Fibroblast of the aortic adventitia (primary cell): Measurements from ENCODE around the gene GPBP1L1. TPM values are rescaled to one million over a fixed set of nuclear protein-coding genes. Genes with fewer than 3 reads are reported as not detected.

Experiments
- DNase-seq: peaks from one replicate; pipeline ENCODE4 v3.0.0-alpha.2; 2010; ENCODE audit warnings: low read depth
- H3K4me3 ChIP-seq: 2 replicates; pipeline ENCODE4 v1.5.1; 2011; ENCODE audit warnings: low read depth, mild to moderate bottlenecking, control low read depth, low read length, moderate library complexity
- CTCF ChIP-seq: IDR thresholded peaks from 2 replicates; pipeline ENCODE4 v1.5.1; 2011; ENCODE audit warnings: mild to moderate bottlenecking, low read length, control low read depth, inconsistent platforms; ENCODE audit not compliant: insufficient read depth
- small RNA-seq: library from RNA; depleted of rRNA; stranded (forward); fragments of <200 nt; gene quantifications from one replicate; pipeline ENCODE3, GENCODE V24; 2012
- total RNA-seq: library from RNA; depleted of rRNA; stranded (reverse); fragments of >200 nt; gene quantifications from 2 replicates; pipeline ENCODE4 v1.2.3, GENCODE V29; 2012; ENCODE audit warnings: low replicate concordance

Gene GPBP1L1
- total RNA-seq, 1 donor, result 119 TPM

DNA sequence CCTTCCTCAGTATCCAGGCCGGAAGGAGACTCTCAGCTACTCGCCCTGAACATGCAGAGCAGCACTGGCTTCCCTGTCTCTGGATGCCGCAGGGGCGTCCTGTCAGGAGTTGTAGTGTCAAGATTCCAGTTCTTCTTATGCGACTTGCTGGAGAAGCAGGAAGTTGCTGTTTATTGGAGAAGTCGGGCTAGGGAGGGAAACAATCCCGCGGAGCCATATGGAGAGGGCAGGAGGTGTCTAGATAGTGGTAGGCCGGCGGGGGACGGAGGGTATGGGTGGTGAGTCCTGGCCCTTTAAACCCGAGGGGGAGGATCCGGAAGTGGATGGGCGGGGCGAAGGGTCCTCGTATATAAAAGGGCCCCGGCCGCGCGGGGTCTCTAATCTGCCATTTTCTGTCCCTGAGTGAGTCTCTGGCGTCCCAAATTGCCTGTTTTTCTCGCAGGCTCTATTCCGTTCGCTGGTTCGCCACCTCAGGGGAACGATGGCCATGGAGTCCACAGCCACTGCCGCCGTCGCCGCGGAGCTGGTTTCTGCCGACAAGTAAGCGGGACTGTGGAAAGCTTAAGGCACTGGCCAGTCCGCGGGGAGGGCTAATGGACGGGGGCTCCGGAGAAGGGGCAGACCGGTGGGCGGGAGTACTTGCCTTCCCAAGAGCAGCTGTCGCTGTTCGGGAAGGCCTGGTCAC is 102.5 kb downstream of the GPBP1L1 start, which contains the start of gene NASP:
Gene NASP (plus strand): TSS at position 376 of the 685 bp plus-strand sequence. CDS start 106 bp downstream, at position 482.
- DNase-seq, result peak; percentile 79
- H3K4me3 ChIP-seq, result peak within 1 kb of the TSS; percentile 81
- no peak for TF ChIP-seq CTCF

DNA sequence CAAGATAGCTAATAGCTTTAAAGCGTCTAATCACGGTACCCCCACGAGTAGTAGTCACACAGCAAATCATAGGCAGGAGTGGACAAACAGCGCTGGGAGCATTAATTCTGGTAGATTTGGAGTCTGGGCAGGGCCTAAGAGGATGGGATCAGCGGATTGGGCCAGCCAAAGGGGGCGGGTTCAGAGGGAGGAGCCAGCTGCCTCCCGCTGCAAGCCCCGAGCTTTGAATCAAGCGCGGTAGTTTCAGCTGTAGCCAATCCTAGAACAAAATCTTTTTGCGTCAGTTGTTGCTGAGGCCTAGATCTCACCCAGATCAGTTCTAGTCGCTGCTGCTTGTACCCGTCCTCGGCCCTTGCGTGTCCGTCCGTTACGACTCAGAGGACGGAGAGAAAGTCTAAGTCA is 103.1 kb downstream of the GPBP1L1 start:
- peak; percentile 97 for DNase-seq
- no peak for TF ChIP-seq CTCF
- peak overlapping the region; percentile 81 for H3K4me3 ChIP-seq

Small RNA genes lying within 50 kb of the gene (small RNA-seq; reads per million reads assigned to genes)
- gene AL355480.1, result not detected
- gene AL355480.2, result not detected
- gene AL355480.3, result not detected
- not detected for gene AL355480.4

Other genes starting within 250 kb of the GPBP1L1 start
- gene TESK2, start 195.4 kb downstream of the GPBP1L1 start, total RNA-seq, result 2.0 and 5.7 TPM in 2 replicates
- 0.57 and 1.5 TPM in 2 replicates for gene CCDC163, start 186.5 kb downstream of the GPBP1L1 start, total RNA-seq
- 2.2 and 5.2 TPM in 2 replicates for gene MMACHC, start 186.2 kb downstream of the GPBP1L1 start, total RNA-seq
- 272 and 467 TPM in 2 replicates for gene PRDX1, start 164.6 kb downstream of the GPBP1L1 start, total RNA-seq
- 128 and 174 TPM in 2 replicates for gene AKR1A1, start 135.7 kb downstream of the GPBP1L1 start, total RNA-seq
- 57.1 and 118 TPM in 2 replicates for gene NASP, start 102.5 kb downstream of the GPBP1L1 start, total RNA-seq
- gene CCDC17, start 62.5 kb downstream of the GPBP1L1 start, total RNA-seq, result 0.72 and 4.0 TPM in 2 replicates
- 6.3 and 24.4 TPM in 2 replicates for gene TMEM69, start 1.6 kb upstream of the GPBP1L1 start, total RNA-seq
- 11.7 and 14.1 TPM in 2 replicates for gene IPP, start 64.1 kb upstream of the GPBP1L1 start, total RNA-seq
- 18.6 and 28.3 TPM in 2 replicates for gene MAST2, start 117.1 kb upstream of the GPBP1L1 start, total RNA-seq